RWPE1 (cell line): ENCODE measurements around the gene ADGRV1.
A peak's percentile ranks its signal among the peaks of the same experiment; 100 is the strongest.

Experiments used
- CTCF ChIA-PET: fragments of 350-600 bp; sonication (Branson Sonifier 250); formaldehyde crosslinking; extraction: SDS; loops from one replicate; lab custom pipeline; 2021; lab: Yijun Ruan, JAX
- POLR2A ChIA-PET: fragments of 400-600 bp; formaldehyde crosslinking; extraction: SDS; loops from one replicate; lab custom pipeline; 2020; ENCODE audit warnings: antibody characterized with exemption; ENCODE audit not compliant: low non-redundant PET; lab: Yijun Ruan, JAX
- DNase-seq: peaks from one replicate; pipeline ENCODE4 v3.0.0; 2012; ENCODE audit warnings: low spot score
- H3K27ac ChIP-seq: fragments of 450-650 bp; 2 replicates; pipeline ENCODE4 v1.5.1; 2017
- CTCF ChIP-seq: fragments of 450-650 bp; conservative IDR thresholded peaks from 2 replicates; pipeline ENCODE4 v1.5.1; 2017; ENCODE audit warnings: low read depth, mild to moderate bottlenecking

The ADGRV1 gene

GRCh38 chr5:91178461-91178860 lies 619.9 kb downstream of the ADGRV1 start:
- ChIA-PET POLR2A (no interaction called here), CTCF (no interaction called here)
- no peak for TF ChIP-seq CTCF
- DNase-seq, result no peak
- H3K27ac ChIP-seq, result no peak overlapping the region

- ChIA-PET CTCF (no interaction called here), POLR2A (no interaction called here)
- no peak overlapping the region for H3K27ac ChIP-seq
Measured at GRCh38 chr5:91179018-91179417, 620.4 kb downstream of the ADGRV1 start.

DNA sequence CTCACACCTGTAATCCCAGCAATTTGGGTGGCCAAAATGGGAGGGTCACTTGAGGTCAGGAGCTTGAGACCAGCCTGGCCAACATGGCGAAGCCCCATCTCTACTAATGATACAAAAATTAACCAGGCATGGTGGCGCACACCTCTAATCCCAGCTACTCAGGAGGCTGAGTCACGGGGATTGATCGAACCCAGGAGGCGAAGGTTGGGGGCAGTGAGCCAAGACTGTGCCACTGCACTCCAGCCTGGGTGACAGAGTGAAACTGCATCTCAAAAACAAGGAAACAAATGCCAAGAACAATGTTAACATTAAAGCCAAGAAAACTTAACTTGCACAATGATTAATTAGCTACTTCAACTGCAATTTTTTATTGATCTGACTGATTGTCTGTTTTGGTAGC lies 621.9 kb downstream of the ADGRV1 start:
- POLR2A ChIA-PET, result no interaction called here

More at GRCh38 chr5:91179018-91179417, 620.4 kb downstream of the ADGRV1 start:
- TF ChIP-seq CTCF, result no peak
- no peak for DNase-seq

GRCh38 chr5:91182763-91183162 lies 624.2 kb downstream of the ADGRV1 start:
- no peak for DNase-seq
- ChIA-PET CTCF (interaction anchor here (0.7 kb wide), 2 partner anchors 106 to 139 kb away, joined by 3 read pairs; no protein-coding TSS in a partner anchor), POLR2A (interaction anchor here (0.7 kb wide), 1 partner anchor 29 kb away, joined by 3 read pairs; no protein-coding TSS in a partner anchor)
- no peak overlapping the region for H3K27ac ChIP-seq
- TF ChIP-seq CTCF, result no peak

More for the DNA sequence above, 621.9 kb downstream of the ADGRV1 start:
- no peak overlapping the region for H3K27ac ChIP-seq
- no peak for TF ChIP-seq CTCF
- CTCF ChIA-PET, result no interaction called here
- no peak for DNase-seq

DNA sequence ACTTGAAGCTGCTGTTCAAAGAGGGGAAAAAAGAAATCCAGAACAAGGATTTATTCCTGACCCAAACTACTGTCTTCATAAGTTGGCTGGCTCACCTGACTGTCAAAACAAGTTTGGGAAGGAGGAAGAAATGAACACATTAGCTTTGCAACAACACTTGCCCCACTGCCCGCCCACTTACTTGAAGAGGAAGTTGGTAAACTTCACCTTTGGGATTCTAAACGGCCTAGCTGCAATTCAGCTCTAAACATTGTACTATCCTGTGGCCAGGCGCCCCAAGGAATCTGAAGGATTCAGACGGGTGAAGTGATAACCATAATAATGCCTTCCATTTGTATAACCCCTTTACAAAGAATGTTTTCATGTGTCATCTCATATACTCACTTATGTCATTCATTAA lies 625.1 kb downstream of the ADGRV1 start:
- ChIA-PET POLR2A (no interaction called here), CTCF (interaction anchor here (0.5 to 1.2 kb wide), 6 partner anchors 23 to 797 kb away, joined by 3 to 4 read pairs (median 3); no protein-coding TSS in a partner anchor)
- no peak for TF ChIP-seq CTCF
- no peak overlapping the region for H3K27ac ChIP-seq
- no peak for DNase-seq

DNA sequence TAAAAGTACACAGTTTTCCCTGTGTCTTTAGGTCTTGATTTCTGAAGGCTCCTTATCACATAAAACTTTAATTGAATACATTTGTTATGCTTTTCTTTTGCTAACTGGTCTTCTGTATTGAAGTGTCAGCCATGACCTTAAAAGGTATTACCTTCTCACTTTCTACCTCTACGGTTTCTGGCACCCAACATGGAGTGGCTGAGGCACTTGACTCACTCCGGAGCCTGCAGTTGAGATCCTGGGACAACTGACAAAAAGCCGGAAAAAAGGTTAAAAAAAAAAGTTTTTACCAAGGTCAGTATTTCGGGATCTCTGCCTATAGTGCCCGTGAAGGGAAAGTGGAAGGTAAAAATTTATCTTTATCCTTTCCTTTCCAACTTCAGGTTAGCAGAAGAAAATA lies 627.5 kb downstream of the ADGRV1 start:
- H3K27ac ChIP-seq, result no peak overlapping the region
- DNase-seq, result no peak
- ChIA-PET POLR2A (no interaction called here), CTCF (no interaction called here)
- no peak for TF ChIP-seq CTCF

GRCh38 chr5:91187032-91187431 lies 628.4 kb downstream of the ADGRV1 start:
- TF ChIP-seq CTCF, result no peak
- DNase-seq, result peak; percentile 26
- H3K27ac ChIP-seq, result no peak overlapping the region
- POLR2A ChIA-PET, result no interaction called here
- CTCF ChIA-PET, result interaction anchor here (0.6 to 1.0 kb wide), 2 partner anchors 28 to 384 kb away, joined by 3 read pairs; no protein-coding TSS in a partner anchor
